ENCODE data around the gene GUCA2B.

Gene GUCA2B

DNA sequence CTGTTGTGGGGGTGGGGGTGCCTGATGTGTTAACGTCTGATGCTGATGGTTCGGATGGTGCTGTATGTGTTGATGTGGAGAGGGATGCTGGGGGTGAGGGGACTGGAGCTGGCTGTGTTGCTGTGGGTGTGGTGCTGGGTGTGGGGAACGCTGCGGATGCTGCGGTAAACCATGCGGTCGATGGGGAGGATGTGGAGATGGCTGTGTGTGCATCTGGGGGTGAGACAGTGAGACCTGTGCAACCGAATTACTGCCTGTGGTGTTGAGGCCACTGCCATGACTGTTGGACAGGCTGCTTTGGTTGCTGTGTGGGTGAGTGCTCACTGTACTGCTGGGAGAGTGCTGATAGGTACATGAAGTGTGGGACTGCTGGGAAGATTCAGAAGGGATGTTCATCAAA lies 38.1 kb downstream of the GUCA2B start:
- no peak for DNase-seq

DNA sequence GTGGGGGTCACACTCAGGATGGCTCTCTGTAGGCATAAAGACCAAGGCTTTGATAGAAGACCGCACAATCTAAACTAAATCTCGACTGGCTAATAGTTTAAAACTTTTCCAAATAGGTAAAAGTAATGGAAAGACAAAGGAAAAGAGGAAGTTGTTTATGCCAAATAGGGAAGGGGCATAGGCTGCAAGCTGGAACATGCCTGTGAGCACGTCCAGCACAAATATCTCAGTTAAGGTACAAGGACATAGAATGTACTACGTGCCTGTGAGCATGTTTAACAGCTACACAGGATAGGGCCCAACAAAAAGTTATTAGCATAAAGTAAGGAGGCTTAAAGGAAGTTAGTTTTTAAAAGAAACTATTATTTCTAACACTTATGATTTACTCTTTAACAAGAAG lies 38.9 kb downstream of the GUCA2B start:
- no peak for DNase-seq

DNA sequence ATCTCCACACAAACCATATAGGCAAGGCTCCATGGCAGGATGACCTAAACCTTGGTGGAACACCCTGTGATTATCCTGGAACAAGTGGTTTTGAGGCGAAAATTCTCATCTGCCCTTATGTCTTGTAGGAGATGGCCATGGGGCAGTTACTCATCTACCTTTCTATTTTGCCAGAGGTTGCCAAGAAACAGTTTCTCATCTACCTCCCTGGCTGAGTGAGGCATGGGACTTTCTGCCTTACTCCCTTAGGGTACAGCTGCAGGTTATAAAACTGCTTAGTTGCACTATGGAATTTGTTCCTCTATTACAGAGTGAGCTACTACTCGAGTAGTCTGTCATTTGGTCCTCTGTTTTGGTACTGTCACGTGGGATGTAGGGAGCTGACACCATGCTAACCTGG lies 42.6 kb downstream of the GUCA2B start:
- DNase-seq: no peak

DNA sequence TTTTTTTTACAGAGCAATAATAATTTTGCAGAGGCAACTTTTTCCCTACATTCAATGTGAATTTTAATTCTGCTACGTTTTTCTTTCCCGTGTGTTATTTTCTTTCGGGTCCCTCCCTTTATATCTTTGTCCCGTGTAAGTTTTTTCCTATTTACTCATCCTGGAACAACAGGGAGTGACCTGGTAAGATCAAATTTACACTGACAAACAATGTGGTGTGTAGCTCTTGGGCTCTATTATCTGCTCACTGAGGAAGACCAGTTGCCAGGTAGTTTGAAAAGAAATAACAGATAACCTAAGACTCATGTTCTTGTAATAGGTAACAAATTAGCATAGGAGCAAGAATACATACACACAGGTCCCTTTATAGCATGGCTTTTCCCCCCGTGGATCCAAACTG lies 45.0 kb downstream of the GUCA2B start:
- no peak for DNase-seq

DNA sequence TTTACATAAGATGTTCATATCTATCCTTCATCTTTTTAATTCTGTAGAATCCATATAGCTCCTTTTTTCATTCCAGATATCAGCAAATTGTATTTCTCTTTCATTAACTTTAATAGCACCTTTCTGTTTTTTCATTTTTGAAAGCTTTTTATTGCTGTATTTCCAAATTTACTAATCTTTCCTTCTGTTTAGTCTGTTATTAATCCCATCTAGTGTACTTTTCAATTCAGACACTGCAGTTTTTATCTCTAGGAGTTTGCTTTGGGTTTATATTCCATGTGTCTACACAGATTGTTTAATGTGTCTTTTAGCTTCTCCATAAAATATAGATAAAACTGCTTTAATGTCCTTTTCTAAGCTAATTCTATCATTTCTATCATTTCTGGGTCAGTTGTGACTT lies 48.8 kb downstream of the GUCA2B start:
- no peak for DNase-seq
